HepG2 (cell line): ENCODE data around the gene TMEM198. TPM values are rescaled to one million over a fixed set of nuclear protein-coding genes. Genes with fewer than 3 reads are reported as not detected.

Experiments
- ATAC-seq: fragments of 200-7000 bp; cut with Tn5 transposase; 3 replicates; pipeline ENCODE4 v1.9.1; 2020; ENCODE audit warnings: mild to moderate bottlenecking, moderate library complexity
- BruUV-seq: library from RNA; stranded (reverse); fragments of 400-500 nt; replicated peaks from 2 replicates; lab custom pipeline; 2021; lab: Mats Ljungman, UMichigan
- CTCF ChIA-PET: fragments of 300-600 bp; formaldehyde crosslinking; extraction: SDS; loops from one replicate; lab custom pipeline; 2021; ENCODE audit warnings: low total read pairs, inconsistent platforms, low intra/inter-chr PET ratio; lab: Yijun Ruan, JAX
- POLR2A ChIA-PET: fragments of 350-600 bp; sonication (Branson Sonifier 250); formaldehyde crosslinking; loops from one replicate; lab custom pipeline; 2020; ENCODE audit warnings: antibody characterized with exemption, inconsistent platforms; lab: Yijun Ruan, JAX
- DNase-seq: peaks from one replicate; pipeline ENCODE4 v3.0.0-alpha.2; 2015; ENCODE audit warnings: low spot score
- FAIRE-seq: peaks from 3 replicates; lab custom pipeline; 2011; peaks lifted over from hg19 to GRCh38; lab: Jason Lieb, UNC
- H2AFZ ChIP-seq: one replicate; pipeline ENCODE4 v1.6.1; 2011; ENCODE audit warnings: low read length, inconsistent platforms
- H3K27ac ChIP-seq: fragments of 300-600 bp; 3 replicates; pipeline ENCODE4 v1.8.0; 2011; ENCODE audit warnings: mixed run types, mild to moderate bottlenecking, mixed read lengths, low read length, inconsistent platforms; ENCODE audit not compliant: insufficient read depth; ENCODE audit errors: extremely low read length
- H3K27me3 ChIP-seq, 2 experiments: fragments of 200-600 bp in 1 of 2; 2 replicates in 1 of 2; 3 replicates in 1 of 2; pipeline versions ENCODE4 v1.6.0 to v1.8.0; 2011; ENCODE audit warnings: low read length in 2 of 2, mild to moderate bottlenecking in 2 of 2, moderate library complexity in 2 of 2, inconsistent platforms in 1 of 2; ENCODE audit not compliant: insufficient read depth in 2 of 2, control insufficient read depth in 1 of 2
- H3K36me3 ChIP-seq, 2 experiments: fragments of 200-600 bp in 1 of 2; replicated peaks in 1 of 2; 2 replicates in 1 of 2; 3 replicates in 1 of 2; pipeline versions ENCODE4 v1.5.1 to v1.8.0; 2011; ENCODE audit warnings: low read length in 2 of 2, inconsistent platforms in 1 of 2; ENCODE audit not compliant: insufficient read depth in 2 of 2, control insufficient read depth in 1 of 2
- H3K4me1 ChIP-seq: 2 replicates; pipeline ENCODE4 v1.5.1; 2012; ENCODE audit warnings: low read length, inconsistent platforms; ENCODE audit not compliant: insufficient read depth
- H3K4me2 ChIP-seq: 2 replicates; pipeline ENCODE4 v1.6.0; 2011; ENCODE audit warnings: low read depth, low read length, inconsistent platforms
- H3K4me3 ChIP-seq, 3 experiments: fragments of 200-600 bp in 1 of 3; sonication (generic), shearing (Covaris generic) in 1 of 3; replicated peaks in 1 of 3; 2 replicates each; pipeline ENCODE4 v1.5.1; 2011 to 2016; ENCODE audit warnings: low read length in 3 of 3, inconsistent platforms in 2 of 3, low read depth in 2 of 3, mild to moderate bottlenecking in 2 of 3, control low read depth in 1 of 3, mixed read lengths in 1 of 3; ENCODE audit not compliant: insufficient read depth in 1 of 3
- H3K79me2 ChIP-seq: one replicate; pipeline ENCODE4 v1.6.1; 2011; ENCODE audit warnings: low read length, inconsistent platforms; ENCODE audit not compliant: insufficient read depth
- H3K9ac ChIP-seq: 2 replicates; pipeline ENCODE4 v1.6.0; 2011; ENCODE audit warnings: mild to moderate bottlenecking, low read depth, low read length, inconsistent platforms; ENCODE audit not compliant: insufficient read depth
- H3K9me3 ChIP-seq: 2 replicates; pipeline ENCODE4 v1.5.1; 2012; ENCODE audit warnings: mild to moderate bottlenecking, low read length
- H4K20me1 ChIP-seq: 2 replicates; pipeline ENCODE4 v1.6.0; 2011; ENCODE audit warnings: inconsistent platforms, mild to moderate bottlenecking, low read length, moderate library complexity; ENCODE audit not compliant: insufficient read depth
- ETV5 ChIP-seq: IDR thresholded peaks from 2 replicates; pipeline ENCODE4 v1.6.1; 2018; ENCODE audit warnings: missing biosample characterization, missing genetic modification reagents, inconsistent platforms, borderline replicate concordance
- GABPA ChIP-seq, 2 experiments: IDR thresholded peaks; 2 replicates each; pipeline ENCODE4 v1.6.1; 2011 to 2016; ENCODE audit warnings: low read depth in 2 of 2, low read length in 1 of 2, missing biosample characterization in 1 of 2, missing genetic modification characterization in 1 of 2
- HCFC1 ChIP-seq: fragments of 150-350 bp; IDR thresholded peaks from 2 replicates; pipeline ENCODE4 v1.6.1; 2014; ENCODE audit warnings: low read depth, low read length
- SAP130 ChIP-seq: IDR thresholded peaks from 2 replicates; pipeline ENCODE4 v1.6.1; 2016; ENCODE audit warnings: low read depth
- SMC3 ChIP-seq: IDR thresholded peaks from 2 replicates; pipeline ENCODE4 v1.6.1; 2011; ENCODE audit warnings: low read length, improper control_type of control experiment
- STAG1 ChIP-seq: sonication (generic); formaldehyde crosslinking; IDR thresholded peaks from 2 replicates; pipeline ENCODE4 v1.4.0; 2020; ENCODE audit warnings: missing genetic modification reagents
- TEAD3 ChIP-seq: optimal IDR thresholded peaks from 2 replicates; pipeline ENCODE3; 2016; ENCODE audit warnings: borderline replicate concordance
- U2AF2 ChIP-seq: fragments of 200-400 bp; formaldehyde crosslinking; IDR thresholded peaks from 2 replicates; pipeline ENCODE4 v1.6.1; 2017; ENCODE audit warnings: low read depth, mild to moderate bottlenecking, low read length
- ZBTB14 ChIP-seq: sonication (generic); formaldehyde crosslinking; IDR thresholded peaks from 2 replicates; pipeline ENCODE4 v1.4.0; 2020; ENCODE audit warnings: missing genetic modification reagents
- ZBTB26 ChIP-seq: IDR thresholded peaks from 2 replicates; pipeline ENCODE4 v1.6.1; 2016; ENCODE audit warnings: missing compliant biosample characterization, missing genetic modification reagents, borderline replicate concordance
- ZFYVE20 ChIP-seq: sonication (generic); formaldehyde crosslinking; IDR thresholded peaks from 2 replicates; pipeline ENCODE4 v1.8.0; 2023; ENCODE audit warnings: low read depth, mild to moderate bottlenecking, moderate library complexity, missing genetic modification reagents, borderline replicate concordance
- ZNF124 ChIP-seq: sonication (generic); formaldehyde crosslinking; IDR thresholded peaks from 2 replicates; pipeline ENCODE4 v1.4.0; 2020; ENCODE audit warnings: missing genetic modification reagents
- ZNF143 ChIP-seq: sonication (generic); formaldehyde crosslinking; IDR thresholded peaks from 2 replicates; pipeline ENCODE4 v1.4.0; 2020; ENCODE audit warnings: missing genetic modification reagents
- ZNF33B ChIP-seq: sonication (generic); formaldehyde crosslinking; IDR thresholded peaks from 2 replicates; pipeline ENCODE4 v1.5.1; 2020; ENCODE audit warnings: mild to moderate bottlenecking, missing genetic modification reagents
- WGBS: methylation state at CpG from one replicate; pipeline ENCODE4 v1.1.6; 2017; ENCODE audit warnings: low lambda C conversion rate; 5-methylcytosine and 5-hydroxymethylcytosine counted together
- in situ Hi-C: cut with HindIII; loops from 2 replicates; pipeline ENCODE4 v1.10.0; 2017; ENCODE audit warnings: low pct_unique_long_range_greater_than_20kb; ENCODE audit not compliant: extremely low pct_ligation_motif_present
- intact Hi-C: fragments of 100-400 bp; cut with micrococcal nuclease; formaldehyde crosslinking; loops from one replicate; pipeline ENCODE4 v1.10.0; 2022; ENCODE audit not compliant: unreplicated experiment
- polyA plus RNA-seq, 8 experiments: library from polyadenylated mRNA; depleted of rRNA in 3 of 8; stranded (reverse) in 7 of 8; unstranded in 1 of 8; fragments of >200 nt; fragmentation: Illumina TruSeq in 4 of 8; extraction: Trizol in 4 of 8; gene quantifications; 2 replicates each; pipeline versions ENCODE4 v1.2.1 to v1.2.3, GENCODE V29; 2011 to 2016; ENCODE audit warnings: low read depth in 4 of 8, missing spikeins in 1 of 8, mixed read lengths in 1 of 8; ENCODE audit not compliant: insufficient read depth in 1 of 8
- total RNA-seq, 5 experiments: library from RNA; depleted of rRNA; stranded (reverse); fragments of >200 nt; fragmentation: Illumina TruSeq; extraction: Trizol; gene quantifications; 2 replicates each; pipeline ENCODE4 v1.2.3, GENCODE V29; 2016; ENCODE audit warnings: low read depth in 1 of 5
- TF ChIP-seq, protein P1 (sequence below): sonication (generic); formaldehyde crosslinking; IDR thresholded peaks from 2 replicates; pipeline ENCODE4 v1.5.0; 2020; ENCODE audit warnings: mild to moderate bottlenecking, missing genetic modification reagents, moderate library complexity

TMEM198 gene
- total and polyA plus RNA-seq, 2 of the 13 experiments (the other 11 are each of a cell fraction or from before 2014, with no cell fraction given) = 17.3 to 23.5 TPM

DNA sequence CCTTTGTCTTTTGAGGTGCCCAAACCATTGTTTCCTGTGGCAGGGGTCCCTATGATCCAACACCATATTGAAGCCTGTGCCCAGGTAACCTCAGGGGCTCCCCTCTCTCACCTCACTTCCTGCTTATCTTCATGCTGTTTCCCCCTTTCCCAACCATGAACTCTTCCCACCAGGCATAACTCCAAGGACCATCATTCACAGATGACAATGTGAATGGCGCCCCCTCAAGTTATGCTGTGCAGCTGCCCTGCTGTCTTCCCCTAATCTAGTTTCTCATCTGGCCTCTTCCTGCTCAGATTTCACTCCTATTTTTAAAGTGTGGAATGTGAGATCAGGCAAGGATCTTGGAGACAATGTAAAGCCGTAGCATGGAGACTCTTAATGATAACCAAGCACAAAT lies 43.7 kb upstream of the TMEM198 start:
- Histone ChIP-seq H2AFZ (no peak overlapping the region), H3K9ac (peak overlapping the region; percentile 96; the same call in 1 of the 2 replicates), H3K27ac (no peak overlapping the region), H3K9me3 (no peaks in the 10 kb centered on the region), H4K20me1 (no peaks in the 10 kb centered on the region), H3K79me2 (peaks cover 12% of the 10 kb centered on the region), H3K36me3 (peaks cover 8 to 18% of the 10 kb centered on the region in 2 experiments), H3K4me2 (peak overlapping the region; percentile 97), H3K4me3 (peak overlapping the region in 1 of 3 experiments; percentile 93; a peak in 3 of 6 replicates), H3K27me3 (peaks cover 5 to 25% of the 10 kb centered on the region in 2 experiments; a peak in 4 of 5 replicates), H3K4me1 (peaks cover 55% of the 10 kb centered on the region)
- peak; percentile 79 for FAIRE-seq
- no peak for ATAC-seq
- intact Hi-C loops (no loop called here), in situ Hi-C loops (no loop called here)
- BruUV-seq = no TSS peak
- ChIA-PET CTCF (no interaction called here), POLR2A (interaction anchor here (1.2 to 4.4 kb wide), 2 partner anchors 10 to 27 kb away, joined by 5 to 94 read pairs; partner anchors contain the start of gene ASIC4)
- WGBS = 94% methylated on average over 2 of the region's 2 CpGs
- TF ChIP-seq GABPA (IDR thresholded peaks at IDR 0.05; ENCODE audit: low read depth, low read length) = no peak
- TF ChIP-seq GABPA (CRISPR knock-in tag; IDR thresholded peaks at IDR 0.05; ENCODE audit: low read depth) = 0 out of 2 replicates have a peak, but pooled peaks have one; percentile 24
- 0 out of 2 replicates have a peak, but pooled peaks have one; percentile 26 for TF ChIP-seq ZNF143
- peak; percentile 21; the same call in 1 of the 2 replicates for TF ChIP-seq STAG1 (CRISPR knock-in tag)
- no peak for TF ChIP-seq U2AF2
- TF ChIP-seq ZFYVE20 = no peak
- 0 out of 2 replicates have a peak, but pooled peaks have one; percentile 20 for TF ChIP-seq ZBTB26 (CRISPR knock-in tag)
- TF ChIP-seq ZNF124 = no peak
- TF ChIP-seq TEAD3 (CRISPR knock-in tag) = peak; percentile 79
- TF ChIP-seq ZBTB14 (CRISPR knock-in tag) = no peak
- peak; percentile 25; the same call in 1 of the 2 replicates for TF ChIP-seq SMC3
- TF ChIP-seq ZNF33B (CRISPR knock-in tag) = 0 out of 2 replicates have a peak, but pooled peaks have one; percentile 20
- peak; percentile 11; the same call in 1 of the 2 replicates for TF ChIP-seq ETV5 (CRISPR knock-in tag)
- peak; percentile 18; the same call in 1 of the 2 replicates for TF ChIP-seq HCFC1
- TF ChIP-seq SAP130 = peak; percentile 38; the same call in 1 of the 2 replicates
- TF ChIP-seq, protein P1, sequence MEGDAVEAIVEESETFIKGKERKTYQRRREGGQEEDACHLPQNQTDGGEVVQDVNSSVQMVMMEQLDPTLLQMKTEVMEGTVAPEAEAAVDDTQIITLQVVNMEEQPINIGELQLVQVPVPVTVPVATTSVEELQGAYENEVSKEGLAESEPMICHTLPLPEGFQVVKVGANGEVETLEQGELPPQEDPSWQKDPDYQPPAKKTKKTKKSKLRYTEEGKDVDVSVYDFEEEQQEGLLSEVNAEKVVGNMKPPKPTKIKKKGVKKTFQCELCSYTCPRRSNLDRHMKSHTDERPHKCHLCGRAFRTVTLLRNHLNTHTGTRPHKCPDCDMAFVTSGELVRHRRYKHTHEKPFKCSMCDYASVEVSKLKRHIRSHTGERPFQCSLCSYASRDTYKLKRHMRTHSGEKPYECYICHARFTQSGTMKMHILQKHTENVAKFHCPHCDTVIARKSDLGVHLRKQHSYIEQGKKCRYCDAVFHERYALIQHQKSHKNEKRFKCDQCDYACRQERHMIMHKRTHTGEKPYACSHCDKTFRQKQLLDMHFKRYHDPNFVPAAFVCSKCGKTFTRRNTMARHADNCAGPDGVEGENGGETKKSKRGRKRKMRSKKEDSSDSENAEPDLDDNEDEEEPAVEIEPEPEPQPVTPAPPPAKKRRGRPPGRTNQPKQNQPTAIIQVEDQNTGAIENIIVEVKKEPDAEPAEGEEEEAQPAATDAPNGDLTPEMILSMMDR (CRISPR knock-in tag) = peak; percentile 61
- DNase-seq = peak; percentile 43
